GM06990 (cell line): ENCODE data around the gene ATP2A3.
A peak's percentile ranks its signal among the peaks of the same experiment; 100 is the strongest.

Experiments
- DNase-seq: peaks from one replicate; pipeline ENCODE4 v3.0.0-alpha.2; 2011; ENCODE audit not compliant: insufficient read length; ENCODE audit errors: extremely low read depth
- H3K27me3 ChIP-seq: replicated peaks from 2 replicates; pipeline ENCODE4 v1.6.0; 2011; ENCODE audit warnings: low read length; ENCODE audit not compliant: control insufficient read depth, insufficient read depth
- H3K36me3 ChIP-seq: 2 replicates; pipeline ENCODE4 v1.5.1; 2011; ENCODE audit warnings: low read length; ENCODE audit not compliant: control insufficient read depth, insufficient read depth
- H3K4me3 ChIP-seq: replicated peaks from 2 replicates; pipeline ENCODE4 v1.5.1; 2011; ENCODE audit warnings: low read depth, mild to moderate bottlenecking, control low read depth, low read length
- CTCF ChIP-seq: IDR thresholded peaks from 2 replicates; pipeline ENCODE4 v1.5.1; 2011; ENCODE audit warnings: low read length, control low read depth, mild to moderate bottlenecking, inconsistent platforms; ENCODE audit not compliant: insufficient read depth, poor library complexity, severe bottlenecking

The ATP2A3 gene

DNA sequence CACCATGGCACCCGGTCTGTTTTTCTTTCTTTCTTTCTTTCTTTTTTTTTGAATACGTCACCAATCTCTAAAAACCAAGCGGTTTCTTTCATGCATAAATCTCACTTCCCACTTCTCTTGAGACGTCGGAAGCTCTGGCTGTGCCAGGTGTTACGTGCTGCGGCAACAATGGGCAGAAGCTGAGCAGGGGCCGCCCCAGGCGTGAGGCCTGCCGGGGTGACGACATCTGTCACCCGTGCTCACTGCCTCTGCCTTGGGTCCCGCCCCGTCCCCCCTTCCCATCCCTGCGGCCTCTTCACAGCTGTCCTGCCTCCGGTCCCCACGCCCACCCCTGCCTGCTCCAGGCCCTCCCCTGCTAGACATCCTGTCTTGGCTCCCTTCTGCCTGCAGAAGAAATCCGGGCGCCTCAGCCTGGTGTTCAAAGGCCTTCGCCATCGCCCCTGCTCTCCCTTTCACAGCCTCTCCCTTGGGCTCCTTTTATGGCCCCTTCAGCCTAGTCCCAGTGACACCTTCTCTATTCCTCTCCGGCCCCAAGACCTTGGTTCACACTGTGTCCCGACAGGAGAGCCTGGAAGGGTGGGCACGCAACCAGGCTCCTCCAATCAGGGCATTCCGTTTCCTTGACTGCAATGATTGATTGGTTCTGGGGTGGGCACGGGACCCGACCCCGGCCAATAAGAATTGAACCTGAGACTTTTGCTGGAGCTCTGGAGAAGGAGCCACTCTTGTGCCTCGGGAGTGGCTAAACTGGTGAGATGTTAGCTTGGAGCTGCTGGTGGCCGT lies 52.8 kb downstream of the ATP2A3 start:
- Histone ChIP-seq H3K36me3 (no peaks in the 10 kb centered on the region), H3K27me3 (no peaks in the 10 kb centered on the region), H3K4me3 (no peak overlapping the region)
- TF ChIP-seq CTCF = no peak
- peak; percentile 93 for DNase-seq

GRCh38 chr17:3910420-3911270 lies 53.6 kb downstream of the ATP2A3 start:
- no peak for TF ChIP-seq CTCF
- DNase-seq = no peak
- H3K36me3 ChIP-seq = no peaks in the 10 kb centered on the region
- H3K4me3 ChIP-seq = no peak overlapping the region
- no peaks in the 10 kb centered on the region for H3K27me3 ChIP-seq

DNA sequence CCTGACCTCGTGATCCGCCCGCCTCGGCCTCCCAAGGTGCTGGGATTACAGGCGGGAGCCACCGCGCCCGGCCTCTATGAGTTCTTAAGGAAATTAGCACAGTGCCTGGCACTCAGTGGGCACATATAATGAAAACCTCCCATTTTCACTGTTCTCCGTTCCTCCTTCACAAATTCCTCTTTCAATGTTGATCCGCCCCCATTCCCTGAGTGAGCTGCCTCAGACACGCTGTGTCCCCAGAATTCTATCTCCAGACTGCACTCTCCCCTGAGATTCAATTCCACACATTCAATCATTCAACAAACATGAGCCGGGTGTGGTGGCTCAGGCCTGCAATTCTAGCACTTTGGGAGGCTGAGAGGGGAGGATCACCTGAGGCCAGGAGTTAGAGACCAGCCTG lies 55.0 kb downstream of the ATP2A3 start:
- no peak for TF ChIP-seq CTCF
- Histone ChIP-seq H3K36me3 (no peaks in the 10 kb centered on the region), H3K27me3 (no peaks in the 10 kb centered on the region), H3K4me3 (no peak overlapping the region)
- DNase-seq = no peak

- no peak for DNase-seq
- Histone ChIP-seq H3K4me3 (no peak overlapping the region), H3K36me3 (no peaks in the 10 kb centered on the region), H3K27me3 (no peaks in the 10 kb centered on the region)
- peak; percentile 30 for TF ChIP-seq CTCF
Measured at GRCh38 chr17:3907483-3908216, 56.6 kb downstream of the ATP2A3 start.

- no peak for TF ChIP-seq CTCF
- Histone ChIP-seq H3K4me3 (no peak overlapping the region), H3K27me3 (no peaks in the 10 kb centered on the region), H3K36me3 (no peaks in the 10 kb centered on the region)
- no peak for DNase-seq
Measured at GRCh38 chr17:3906881-3907280, 57.4 kb downstream of the ATP2A3 start.
